ENCODE results near the gene PI3.
"Not testable (repeated sequence)": the region's sequence is repeated elsewhere in the genome, so short reads cannot be mapped to it uniquely, and the experiment has no call there.

- not testable (repeated sequence) for TF ChIP-seq CTCF (IDR thresholded peaks at IDR 0.05; ENCODE audit: poor library complexity); EZH2phosphoT487 (IDR thresholded peaks at IDR 0.05; ENCODE audit: low read depth, severe bottlenecking, unreplicated experiment); EZH2 (IDR thresholded peaks at IDR 0.05; ENCODE audit: borderline replicate concordance)
Observed at GRCh38 chr20:45154794-45155193, 19.9 kb upstream of the PI3 start.
